Smooth muscle cell of the brain vasculature (primary cell): Measurements from ENCODE around the gene CLDN25.

Experiments used
- DNase-seq: peaks from one replicate; pipeline ENCODE4 v3.0.0-alpha.2; 2012; ENCODE audit warnings: low read depth, low spot score

Gene CLDN25

DNA sequence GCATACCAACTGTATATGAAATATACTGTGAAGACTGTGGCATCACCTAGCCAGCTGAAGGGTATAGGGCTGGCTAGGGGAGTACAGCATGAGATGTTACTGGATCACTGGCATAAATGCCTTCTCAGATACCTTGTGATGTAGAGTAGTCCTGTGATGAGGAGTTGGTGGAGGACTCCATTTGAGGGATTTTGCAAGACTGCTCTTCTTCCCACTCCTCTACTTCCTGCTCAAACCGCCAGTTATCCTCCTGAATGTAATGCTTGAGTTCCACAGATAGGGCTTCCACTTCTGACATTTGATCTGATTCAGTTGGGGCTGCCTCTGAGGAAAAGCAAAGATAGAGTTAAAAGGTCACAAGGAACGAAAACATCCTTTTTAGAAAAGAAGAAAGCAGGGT, 29.3 kb downstream of the CLDN25 start:
- no peak for DNase-seq

- DNase-seq = no peak
Measured at GRCh38 chr11:113814181-113814580, 34.6 kb downstream of the CLDN25 start.

DNA sequence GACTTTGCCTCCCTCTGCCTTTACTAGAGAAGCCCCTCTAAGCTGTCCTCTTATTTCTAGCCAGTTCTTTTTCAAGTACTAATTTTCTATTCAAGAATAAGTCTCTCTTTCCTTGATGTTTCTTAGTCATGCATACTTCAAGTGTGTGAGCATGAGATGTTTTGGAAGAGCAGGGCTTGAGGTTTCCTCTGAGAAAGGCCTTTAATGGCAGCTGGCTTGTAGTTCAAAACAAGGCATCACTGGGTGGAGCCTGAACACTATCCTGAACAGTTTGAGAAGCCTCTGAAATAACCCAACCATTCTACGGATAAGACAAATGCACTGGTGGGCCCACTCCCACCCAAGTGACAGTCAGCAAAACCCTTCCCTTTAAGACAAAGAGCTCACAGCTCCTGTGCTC, 37.6 kb downstream of the CLDN25 start:
- DNase-seq = no peak

DNA sequence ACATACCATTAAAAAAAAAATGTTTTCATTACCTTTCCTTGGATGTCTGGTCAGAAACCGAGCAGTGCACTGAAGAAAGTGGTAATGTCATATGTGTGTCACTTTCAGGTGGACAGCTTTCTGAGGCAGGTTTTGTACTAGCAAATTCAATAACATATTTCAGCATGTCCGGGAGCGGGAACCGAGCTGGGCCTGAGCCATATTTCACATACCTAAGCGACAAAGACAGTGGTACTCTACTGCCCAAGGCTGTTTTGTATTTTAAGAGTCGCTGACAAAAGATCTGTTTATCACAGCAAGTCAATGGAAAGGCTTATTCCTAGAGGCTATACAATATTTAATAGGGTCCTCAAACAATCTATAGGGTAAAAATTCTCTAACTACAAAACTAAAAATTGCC, 38.0 kb downstream of the CLDN25 start:
- no peak for DNase-seq

DNA sequence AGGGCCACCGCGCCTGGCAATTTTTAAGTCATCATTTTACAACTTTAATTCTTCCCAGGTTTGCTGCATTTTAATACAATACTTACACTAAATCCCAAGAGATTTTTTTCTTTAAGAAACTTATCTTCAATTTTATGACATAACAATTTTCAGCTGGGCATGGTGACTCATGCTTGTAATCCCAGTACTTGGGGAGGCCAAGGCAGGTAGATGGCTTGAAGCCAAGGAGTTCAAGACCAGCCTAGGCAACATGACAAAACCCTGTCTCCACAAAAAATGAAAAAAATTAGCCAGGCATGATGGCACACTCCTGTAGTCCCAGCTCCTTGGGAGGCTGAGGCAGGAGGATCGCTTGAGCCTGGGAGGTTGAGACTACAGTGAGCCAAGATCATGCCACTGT, 38.8 kb downstream of the CLDN25 start:
- no peak for DNase-seq

- no peak for DNase-seq
Measured at GRCh38 chr11:113827477-113827876, 47.9 kb downstream of the CLDN25 start.

- no peak for DNase-seq
Measured at GRCh38 chr11:113828191-113828590, 48.6 kb downstream of the CLDN25 start.

GRCh38 chr11:113829751-113830150, 50.2 kb downstream of the CLDN25 start:
- no peak for DNase-seq
